Parathyroid adenoma (tissue), 2 donors: ENCODE data around the gene PRKD1.

ENCODE experiments used
- H2AFZ ChIP-seq: fragments of 300-600 bp; sonication (generic); one replicate; pipeline ENCODE4 v1.7.0; 2017; ENCODE audit warnings: antibody characterized with exemption, mild to moderate bottlenecking
- H3K27ac ChIP-seq: fragments of 300-600 bp; sonication (generic); one replicate; pipeline ENCODE4 v1.7.0; 2017
- H3K27me3 ChIP-seq: fragments of 300-600 bp; sonication (generic); one replicate; pipeline ENCODE4 v1.7.0; 2017; ENCODE audit warnings: low read length; ENCODE audit not compliant: control insufficient read depth, insufficient read depth
- H3K36me3 ChIP-seq: fragments of 300-600 bp; sonication (generic); one replicate; pipeline ENCODE4 v1.7.0; 2017; ENCODE audit warnings: low read length; ENCODE audit not compliant: control insufficient read depth, insufficient read depth
- H3K4me1 ChIP-seq: fragments of 300-600 bp; sonication (generic); one replicate; pipeline ENCODE4 v1.7.0; 2017; ENCODE audit warnings: control low read depth
- H3K4me2 ChIP-seq: fragments of 300-600 bp; sonication (generic); one replicate; pipeline ENCODE4 v1.7.0; 2017; ENCODE audit warnings: low read length
- H3K4me3 ChIP-seq: fragments of 300-600 bp; sonication (generic); one replicate; pipeline ENCODE4 v1.7.0; 2017; ENCODE audit warnings: low read depth, low read length
- H3K79me2 ChIP-seq: fragments of 300-600 bp; sonication (generic); one replicate; pipeline ENCODE4 v1.7.0; 2017; ENCODE audit warnings: control low read depth
- H3K9ac ChIP-seq: fragments of 300-600 bp; sonication (generic); one replicate; pipeline ENCODE4 v1.7.0; 2017; ENCODE audit warnings: mild to moderate bottlenecking
- H3K9me3 ChIP-seq: fragments of 300-600 bp; sonication (generic); one replicate; pipeline ENCODE4 v1.7.0; 2017; ENCODE audit warnings: low read length; ENCODE audit not compliant: control insufficient read depth
- TF ChIP-seq, protein P1 (sequence below): fragments of 300-600 bp; sonication (generic); IDR thresholded peaks from one replicate; pipeline ENCODE4 v1.7.0; 2017; ENCODE audit warnings: antibody characterized with exemption, mild to moderate bottlenecking
- donor health status: primary hyperparathyroidism.

Gene PRKD1

DNA sequence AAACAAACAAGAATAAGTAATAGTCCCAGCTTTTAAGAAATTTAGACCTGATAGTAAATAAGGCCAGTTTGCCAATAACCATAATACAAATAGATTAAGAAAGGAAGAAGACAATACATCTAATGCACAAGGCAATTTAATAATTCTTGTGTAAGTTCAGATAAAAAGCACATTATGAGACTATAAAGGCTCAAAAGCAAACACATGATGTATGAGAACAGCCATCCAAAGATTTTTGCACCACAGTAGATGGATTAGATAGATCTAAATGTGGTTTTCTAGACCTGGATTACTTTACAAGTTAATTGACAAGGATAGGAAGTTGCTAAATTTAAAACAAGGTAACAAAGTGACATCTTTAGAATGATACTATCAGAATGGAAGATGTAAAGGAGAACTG, 125.4 kb downstream of the PRKD1 start:
- TF ChIP-seq, protein P1, sequence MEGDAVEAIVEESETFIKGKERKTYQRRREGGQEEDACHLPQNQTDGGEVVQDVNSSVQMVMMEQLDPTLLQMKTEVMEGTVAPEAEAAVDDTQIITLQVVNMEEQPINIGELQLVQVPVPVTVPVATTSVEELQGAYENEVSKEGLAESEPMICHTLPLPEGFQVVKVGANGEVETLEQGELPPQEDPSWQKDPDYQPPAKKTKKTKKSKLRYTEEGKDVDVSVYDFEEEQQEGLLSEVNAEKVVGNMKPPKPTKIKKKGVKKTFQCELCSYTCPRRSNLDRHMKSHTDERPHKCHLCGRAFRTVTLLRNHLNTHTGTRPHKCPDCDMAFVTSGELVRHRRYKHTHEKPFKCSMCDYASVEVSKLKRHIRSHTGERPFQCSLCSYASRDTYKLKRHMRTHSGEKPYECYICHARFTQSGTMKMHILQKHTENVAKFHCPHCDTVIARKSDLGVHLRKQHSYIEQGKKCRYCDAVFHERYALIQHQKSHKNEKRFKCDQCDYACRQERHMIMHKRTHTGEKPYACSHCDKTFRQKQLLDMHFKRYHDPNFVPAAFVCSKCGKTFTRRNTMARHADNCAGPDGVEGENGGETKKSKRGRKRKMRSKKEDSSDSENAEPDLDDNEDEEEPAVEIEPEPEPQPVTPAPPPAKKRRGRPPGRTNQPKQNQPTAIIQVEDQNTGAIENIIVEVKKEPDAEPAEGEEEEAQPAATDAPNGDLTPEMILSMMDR = no peak
- peaks cover 8% of the 10 kb centered on the region for H3K79me2 ChIP-seq
- no peaks in the 10 kb centered on the region for H3K36me3 ChIP-seq
- no peak overlapping the region for H3K27ac ChIP-seq
- H3K4me1 ChIP-seq = peaks cover 13% of the 10 kb centered on the region
- no peaks in the 10 kb centered on the region for H3K9me3 ChIP-seq
- no peak overlapping the region for H3K4me2 ChIP-seq
- H3K9ac ChIP-seq = no peak overlapping the region
- no peaks in the 10 kb centered on the region for H3K27me3 ChIP-seq
- no peak overlapping the region for H3K4me3 ChIP-seq
- no peak overlapping the region for H2AFZ ChIP-seq

DNA sequence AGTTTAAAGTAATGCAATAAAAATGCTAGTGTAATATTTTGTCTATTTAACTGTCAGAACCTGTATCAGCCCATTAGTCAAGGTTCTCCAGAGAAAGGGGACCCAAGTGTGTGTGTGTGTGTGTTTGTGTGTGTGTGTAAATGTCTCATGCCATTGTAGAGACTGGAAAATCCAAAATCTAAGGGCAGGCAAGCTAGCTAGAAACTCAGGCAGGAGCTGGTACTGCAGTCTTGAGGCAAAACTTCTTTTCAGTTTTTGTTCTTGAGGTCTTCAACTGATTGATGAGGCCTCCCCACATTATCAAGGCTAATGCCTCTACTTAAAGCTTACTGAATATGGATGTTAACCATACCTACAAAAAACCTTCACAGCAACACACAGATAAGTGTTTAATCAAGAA, 126.7 kb downstream of the PRKD1 start:
- TF ChIP-seq, protein P1 = peak; percentile 18
- Histone ChIP-seq H3K4me1 (peaks cover 10% of the 10 kb centered on the region), H2AFZ (no peak overlapping the region), H3K36me3 (no peaks in the 10 kb centered on the region), H3K9ac (no peak overlapping the region), H3K79me2 (peaks cover 6% of the 10 kb centered on the region), H3K4me3 (no peak overlapping the region), H3K9me3 (no peaks in the 10 kb centered on the region), H3K4me2 (no peak overlapping the region), H3K27ac (no peak overlapping the region), H3K27me3 (no peaks in the 10 kb centered on the region)

DNA sequence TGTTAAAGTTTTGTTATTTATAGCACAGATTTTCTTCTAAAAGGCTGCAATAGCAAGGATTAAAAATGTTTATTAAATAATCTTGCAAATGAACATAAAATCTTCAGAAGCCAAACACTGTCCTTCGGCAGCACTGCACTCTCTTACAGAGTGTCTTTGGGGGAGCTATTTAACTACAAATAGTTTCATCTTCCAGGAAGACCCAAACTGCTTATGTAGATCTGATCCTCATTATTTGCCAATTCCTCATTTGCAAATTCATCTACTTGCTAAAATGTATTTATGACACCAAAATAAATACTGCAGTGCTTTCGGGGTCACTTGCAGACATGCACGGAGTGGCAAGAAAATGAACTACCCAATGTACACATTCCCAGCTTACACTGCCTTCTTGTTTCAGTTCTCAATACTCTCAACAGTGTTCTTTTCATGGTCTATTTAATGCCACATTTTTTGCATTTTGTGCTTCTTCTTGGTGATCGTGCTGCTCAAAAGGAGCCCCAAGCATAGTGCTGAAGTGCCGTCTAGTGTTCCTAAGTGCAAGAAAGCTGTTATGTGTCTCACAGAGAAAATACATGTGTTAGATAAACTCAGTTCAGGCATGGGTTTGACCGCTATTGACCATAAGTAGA, 128.1 kb downstream of the PRKD1 start:
- H3K9ac ChIP-seq = no peak overlapping the region
- no peaks in the 10 kb centered on the region for H3K9me3 ChIP-seq
- H3K4me2 ChIP-seq = no peak overlapping the region
- no peak overlapping the region for H2AFZ ChIP-seq
- H3K27ac ChIP-seq = no peak overlapping the region
- H3K4me3 ChIP-seq = no peak overlapping the region
- H3K27me3 ChIP-seq = no peaks in the 10 kb centered on the region
- H3K79me2 ChIP-seq = peaks cover 5% of the 10 kb centered on the region
- no peaks in the 10 kb centered on the region for H3K4me1 ChIP-seq
- TF ChIP-seq, protein P1 = no peak
- no peaks in the 10 kb centered on the region for H3K36me3 ChIP-seq

DNA sequence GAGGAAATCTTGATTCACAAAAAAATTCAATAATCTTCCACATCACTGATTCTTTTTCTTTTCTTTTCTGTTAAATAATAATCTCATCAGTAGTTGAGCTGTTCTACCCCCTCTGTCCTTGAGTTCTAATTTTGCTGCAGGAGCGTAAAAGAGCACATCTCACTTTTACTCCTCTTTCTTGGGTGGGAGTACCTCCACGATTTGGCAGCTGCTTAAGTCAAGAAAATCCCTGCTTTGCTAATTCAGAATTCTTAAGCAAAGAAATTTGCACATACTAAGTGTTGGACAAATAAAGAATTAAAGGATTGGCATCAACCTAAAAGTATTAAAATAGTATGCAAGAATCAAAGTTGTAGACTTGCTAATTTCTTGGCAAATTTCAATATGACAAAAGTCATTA, 128.8 kb downstream of the PRKD1 start:
- Histone ChIP-seq H3K9ac (no peak overlapping the region), H3K36me3 (no peaks in the 10 kb centered on the region), H3K4me3 (no peak overlapping the region), H3K4me1 (no peaks in the 10 kb centered on the region), H3K9me3 (no peaks in the 10 kb centered on the region), H3K27ac (no peak overlapping the region), H3K79me2 (peaks cover 3% of the 10 kb centered on the region), H3K27me3 (no peaks in the 10 kb centered on the region), H3K4me2 (no peak overlapping the region), H2AFZ (no peak overlapping the region)
- TF ChIP-seq, protein P1 = no peak

DNA sequence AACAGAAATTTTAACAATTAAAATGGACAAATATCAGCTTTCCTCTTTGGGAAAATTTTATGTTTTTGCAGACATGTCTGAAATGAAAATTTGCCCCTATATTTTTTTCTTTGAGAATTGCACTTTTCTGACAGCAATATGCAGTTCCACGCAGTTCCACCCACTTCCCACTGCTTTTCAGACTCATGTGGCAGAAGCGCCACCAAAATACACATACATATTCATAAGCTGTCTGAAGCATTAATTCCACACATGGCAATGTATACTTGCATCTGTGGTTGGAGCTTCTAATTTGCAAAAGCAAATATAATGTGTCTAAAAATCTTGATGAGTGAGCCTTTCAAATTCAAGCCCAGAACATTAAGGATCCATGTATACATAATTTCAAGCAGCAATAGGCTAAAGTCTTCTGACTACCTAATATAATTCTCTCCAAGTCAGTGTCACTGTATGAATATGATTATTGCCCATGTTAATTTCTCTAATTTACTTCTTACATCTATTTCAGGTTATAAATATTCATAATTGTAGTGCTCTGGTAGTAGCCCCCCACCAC, 129.5 kb downstream of the PRKD1 start:
- Histone ChIP-seq H3K9ac (no peak overlapping the region), H2AFZ (no peak overlapping the region), H3K4me1 (no peaks in the 10 kb centered on the region), H3K4me3 (no peak overlapping the region), H3K79me2 (peaks cover 3% of the 10 kb centered on the region), H3K27me3 (no peaks in the 10 kb centered on the region), H3K9me3 (no peaks in the 10 kb centered on the region), H3K27ac (no peak overlapping the region), H3K4me2 (no peak overlapping the region), H3K36me3 (no peaks in the 10 kb centered on the region)
- TF ChIP-seq, protein P1 = no peak
